Fibroblast of pulmonary artery (primary cell): ENCODE measurements around the gene COX7A2L.

ENCODE experiments used
- DNase-seq: peaks from one replicate; pipeline ENCODE4 v3.0.0-alpha.2; 2010; ENCODE audit warnings: low read depth
- H3K4me3 ChIP-seq: replicated peaks from 2 replicates; pipeline ENCODE4 v1.5.1; 2011; ENCODE audit warnings: low read depth, mild to moderate bottlenecking, control low read depth, low read length, moderate library complexity
- CTCF ChIP-seq: IDR thresholded peaks from 2 replicates; pipeline ENCODE4 v1.5.1; 2011; ENCODE audit warnings: mild to moderate bottlenecking, control low read depth, low read length, inconsistent platforms; ENCODE audit errors: missing control alignments

COX7A2L gene

GRCh38 chr2:42327125-42327524 is 33.9 kb downstream of the COX7A2L start:
- no peak for TF ChIP-seq CTCF
- no peak for DNase-seq
- H3K4me3 ChIP-seq, result no peak overlapping the region

GRCh38 chr2:42325609-42326008 is 35.4 kb downstream of the COX7A2L start:
- no peak for TF ChIP-seq CTCF
- no peak for DNase-seq
- no peak overlapping the region for H3K4me3 ChIP-seq

GRCh38 chr2:42324949-42325348 is 36.1 kb downstream of the COX7A2L start:
- no peak for TF ChIP-seq CTCF
- no peak overlapping the region for H3K4me3 ChIP-seq
- DNase-seq, result no peak

GRCh38 chr2:42324244-42324643 is 36.8 kb downstream of the COX7A2L start:
- no peak for DNase-seq
- no peak for TF ChIP-seq CTCF

GRCh38 chr2:42321452-42322064 is 39.5 kb downstream of the COX7A2L start:
- H3K4me3 ChIP-seq, result no peak overlapping the region
- no peak for DNase-seq
- TF ChIP-seq CTCF, result no peak

More at GRCh38 chr2:42324244-42324643, 36.8 kb downstream of the COX7A2L start:
- no peak overlapping the region for H3K4me3 ChIP-seq

GRCh38 chr2:42319265-42319664 is 41.8 kb downstream of the COX7A2L start:
- TF ChIP-seq CTCF, result no peak
- DNase-seq, result no peak
- no peak overlapping the region for H3K4me3 ChIP-seq

- no peak for DNase-seq
- no peak overlapping the region for H3K4me3 ChIP-seq
- no peak for TF ChIP-seq CTCF
Measured at GRCh38 chr2:42317945-42318344, 43.1 kb downstream of the COX7A2L start.
